Activated T-cell treated with anti-CD3 and anti-CD28 coated beads for 48 hours (primary cell): ENCODE measurements around the gene TMPRSS5.
A peak's percentile ranks its signal among the peaks of the same experiment; 100 is the strongest.
"Not testable (repeated sequence)": the region's sequence is repeated elsewhere in the genome, so short reads cannot be mapped to it uniquely, and the experiment has no call there.

Experiments used
- DNase-seq: peaks from one replicate; pipeline ENCODE4 v3.0.0-alpha.2; 2020; ENCODE audit warnings: low read depth

Gene TMPRSS5

GRCh38 chr11:113697111-113697510, 9.0 kb downstream of the TMPRSS5 start:
- no peak for DNase-seq

GRCh38 chr11:113695207-113695606, 10.9 kb downstream of the TMPRSS5 start:
- DNase-seq, result no peak

- no peak for DNase-seq
Observed at GRCh38 chr11:113694390-113694789, 11.7 kb downstream of the TMPRSS5 start.

- DNase-seq, result no peak
Observed at GRCh38 chr11:113693030-113693429, 13.1 kb downstream of the TMPRSS5 start.

- peak; percentile 14 for DNase-seq
Observed at GRCh38 chr11:113690619-113691569, 15.2 kb downstream of the TMPRSS5 start.

GRCh38 chr11:113689768-113690618, 16.1 kb downstream of the TMPRSS5 start:
- no peak for DNase-seq

GRCh38 chr11:113685654-113686359, 20.3 kb downstream of the TMPRSS5 start:
- DNase-seq, result no peak

- DNase-seq, result no peak
Observed at GRCh38 chr11:113684496-113684895, 21.6 kb downstream of the TMPRSS5 start.

GRCh38 chr11:113683481-113684046, 22.5 kb downstream of the TMPRSS5 start:
- no peak for DNase-seq

GRCh38 chr11:113681711-113682413, 24.2 kb downstream of the TMPRSS5 start:
- no peak for DNase-seq

- DNase-seq, result no peak
Observed at GRCh38 chr11:113681282-113681681, 24.8 kb downstream of the TMPRSS5 start.

- DNase-seq, result no peak
Observed at GRCh38 chr11:113677685-113678084, 28.4 kb downstream of the TMPRSS5 start.

GRCh38 chr11:113675565-113675964, 30.5 kb downstream of the TMPRSS5 start:
- DNase-seq, result no peak

GRCh38 chr11:113675003-113675561, 31.0 kb downstream of the TMPRSS5 start:
- DNase-seq, result peak; percentile 23

- no peak for DNase-seq
Observed at GRCh38 chr11:113674397-113674685, 31.8 kb downstream of the TMPRSS5 start.

GRCh38 chr11:113673550-113674396, 32.3 kb downstream of the TMPRSS5 start:
- no peak for DNase-seq

GRCh38 chr11:113671914-113672313, 34.2 kb downstream of the TMPRSS5 start:
- not testable (repeated sequence) for DNase-seq

GRCh38 chr11:113670831-113671215, 35.3 kb downstream of the TMPRSS5 start:
- no peak for DNase-seq

- DNase-seq, result no peak
Observed at GRCh38 chr11:113670149-113670830, 35.8 kb downstream of the TMPRSS5 start.

- DNase-seq, result no peak
Observed at GRCh38 chr11:113668255-113668654, 37.9 kb downstream of the TMPRSS5 start.
